Muscle of leg (tissue), 16 donors: ENCODE data around the gene LZTFL1. TPM values are rescaled to one million over a fixed set of nuclear protein-coding genes. Genes with fewer than 3 reads are reported as not detected.

Experiments
- DNase-seq: peaks from one replicate; pipeline ENCODE4 v3.0.0; 2013
- H3K27ac ChIP-seq: one replicate; pipeline ENCODE4 v1.5.1; 2013; ENCODE audit warnings: mild to moderate bottlenecking, low read length, control low read depth
- H3K27me3 ChIP-seq: one replicate; pipeline ENCODE4 v1.6.1; 2013; ENCODE audit warnings: low read length; ENCODE audit not compliant: control insufficient read depth, insufficient read depth
- H3K36me3 ChIP-seq: one replicate; pipeline ENCODE4 v1.6.1; 2013; ENCODE audit warnings: low read length; ENCODE audit not compliant: control insufficient read depth, insufficient read depth
- H3K4me1 ChIP-seq: one replicate; pipeline ENCODE4 v1.6.1; 2013; ENCODE audit warnings: low read length; ENCODE audit not compliant: control insufficient read depth, insufficient read depth
- H3K4me3 ChIP-seq: one replicate; pipeline ENCODE4 v1.5.1; 2013; ENCODE audit warnings: low read length, control low read depth
- H3K9me3 ChIP-seq: replicated peaks from 2 replicates; pipeline ENCODE4 v1.6.1; 2013; ENCODE audit warnings: low read depth, low read length; ENCODE audit not compliant: control insufficient read depth
- WGBS: methylation state at CpG from one replicate; pipeline ENCODE4 v1.1.5; 2013; ENCODE audit warnings: missing lambda C conversion rate; ENCODE audit not compliant: insufficient coverage; 5-methylcytosine and 5-hydroxymethylcytosine counted together
- long read RNA-seq, 11 donors: transcript quantifications; one replicate each; lab custom pipeline, GENCODE V29; 2026
- polyA plus RNA-seq, 8 donors: library from polyadenylated mRNA; unstranded; fragments of 120-200 nt; gene quantifications; one replicate each; pipeline versions ENCODE4 v1.2.1 to v1.2.3, GENCODE V29; 2013; ENCODE audit warnings: inconsistent platforms in 1 of 8, low replicate concordance in 1 of 8; ENCODE audit not compliant: insufficient read length in 8 of 8, insufficient read depth in 1 of 8
- total RNA-seq: library from RNA; stranded (reverse); fragments of 120-200 nt; gene quantifications from one replicate; pipeline ENCODE4 v1.2.4, GENCODE V29; 2013

The LZTFL1 gene
- total RNA-seq: 15.6 TPM
- 10 to 100 TPM; 13.3 to 19.9 (median 15.8) TPM for polyA plus RNA-seq
- long read RNA-seq, donor 1, full-length matches to known transcripts: 1 of 1 reads
- long read RNA-seq, donor 1, partial matches to known transcripts: 0 of 1 reads
- long read RNA-seq, donor 1, other reads (novel, unspliced or antisense): 0 of 1 reads
- long read RNA-seq, donor 2: 0 reads
- long read RNA-seq, donor 3, full-length matches to known transcripts: 5 of 5 reads
- long read RNA-seq, donor 3, partial matches to known transcripts: 0 of 5 reads
- long read RNA-seq, donor 3, other reads (novel, unspliced or antisense): 0 of 5 reads
- long read RNA-seq, donor 4, full-length matches to known transcripts: 1 of 1 reads
- long read RNA-seq, donor 4, partial matches to known transcripts: 0 of 1 reads
- long read RNA-seq, donor 4, other reads (novel, unspliced or antisense): 0 of 1 reads
- long read RNA-seq, donor 5, full-length matches to known transcripts: 6 of 6 reads
- long read RNA-seq, donor 5, partial matches to known transcripts: 0 of 6 reads
- long read RNA-seq, donor 5, other reads (novel, unspliced or antisense): 0 of 6 reads
- long read RNA-seq, donor 6, full-length matches to known transcripts: 5 of 5 reads
- long read RNA-seq, donor 6, partial matches to known transcripts: 0 of 5 reads
- long read RNA-seq, donor 6, other reads (novel, unspliced or antisense): 0 of 5 reads
- long read RNA-seq, donor 7, full-length matches to known transcripts: 6 of 6 reads
- long read RNA-seq, donor 7, partial matches to known transcripts: 0 of 6 reads
- long read RNA-seq, donor 7, other reads (novel, unspliced or antisense): 0 of 6 reads
- long read RNA-seq, donor 8, partial matches to known transcripts: 0 of 1 reads
- long read RNA-seq, donor 8, other reads (novel, unspliced or antisense): 0 of 1 reads
- long read RNA-seq, donor 9, full-length matches to known transcripts: 2 of 2 reads
- long read RNA-seq, donor 9, partial matches to known transcripts: 0 of 2 reads
- long read RNA-seq, donor 9, other reads (novel, unspliced or antisense): 0 of 2 reads
- long read RNA-seq, donor 10, full-length matches to known transcripts: 6 of 6 reads
- long read RNA-seq, donor 10, partial matches to known transcripts: 0 of 6 reads
- long read RNA-seq, donor 10, other reads (novel, unspliced or antisense): 0 of 6 reads
- long read RNA-seq, donor 11, full-length matches to known transcripts: 7 of 7 reads
- long read RNA-seq, donor 11, partial matches to known transcripts: 0 of 7 reads
- long read RNA-seq, donor 11, other reads (novel, unspliced or antisense): 0 of 7 reads

- H3K4me1 ChIP-seq: peaks cover 11% of the 10 kb centered on the region
- under 1% methylated on average over 47 of the region's 49 CpGs for WGBS
- DNase-seq: peak; percentile 99
- H3K27me3 ChIP-seq: peaks cover 3% of the 10 kb centered on the region
- H3K27ac ChIP-seq: peak within 1 kb of the TSS; percentile 65
- H3K4me3 ChIP-seq: peak within 1 kb of the TSS; percentile 92
- H3K36me3 ChIP-seq: no peaks in the 10 kb centered on the region
- no peaks in the 10 kb centered on the region for H3K9me3 ChIP-seq
Measured at GRCh38 chr3:45841757-45842491, at the start of gene LZTFL1. LZTFL1 (minus strand) TSS chr3:45842119; CDS start chr3:45841991, 128 bp downstream.

- no CpG with 5 or more reads among the region's 3 CpGs for WGBS
- peaks cover 3% of the 10 kb centered on the region for H3K27me3 ChIP-seq
- H3K4me3 ChIP-seq: no peak overlapping the region
- H3K4me1 ChIP-seq: no peaks in the 10 kb centered on the region
- no peaks in the 10 kb centered on the region for H3K36me3 ChIP-seq
- DNase-seq: peak; percentile 37
- H3K9me3 ChIP-seq: no peaks in the 10 kb centered on the region
- H3K27ac ChIP-seq: no peak overlapping the region
Measured at GRCh38 chr3:45890405-45890804, 48.5 kb upstream of the LZTFL1 start.

- H3K27ac ChIP-seq: no peak overlapping the region
- no peaks in the 10 kb centered on the region for H3K4me1 ChIP-seq
- peaks cover 3% of the 10 kb centered on the region for H3K27me3 ChIP-seq
- no peaks in the 10 kb centered on the region for H3K36me3 ChIP-seq
- no peaks in the 10 kb centered on the region for H3K9me3 ChIP-seq
- no peak overlapping the region for H3K4me3 ChIP-seq
- DNase-seq: no peak
- no CpG with 5 or more reads among the region's 4 CpGs for WGBS
Measured at GRCh38 chr3:45889337-45889736, 47.4 kb upstream of the LZTFL1 start.

GRCh38 chr3:45887759-45888511 lies 46.0 kb upstream of the LZTFL1 start:
- no peak overlapping the region for H3K4me3 ChIP-seq
- no peak overlapping the region for H3K27ac ChIP-seq
- H3K4me1 ChIP-seq: no peaks in the 10 kb centered on the region
- DNase-seq: no peak
- H3K36me3 ChIP-seq: no peaks in the 10 kb centered on the region
- H3K27me3 ChIP-seq: peaks cover 3% of the 10 kb centered on the region
- no peaks in the 10 kb centered on the region for H3K9me3 ChIP-seq
- WGBS: 71% methylated on average over 6 of the region's 7 CpGs

DNA sequence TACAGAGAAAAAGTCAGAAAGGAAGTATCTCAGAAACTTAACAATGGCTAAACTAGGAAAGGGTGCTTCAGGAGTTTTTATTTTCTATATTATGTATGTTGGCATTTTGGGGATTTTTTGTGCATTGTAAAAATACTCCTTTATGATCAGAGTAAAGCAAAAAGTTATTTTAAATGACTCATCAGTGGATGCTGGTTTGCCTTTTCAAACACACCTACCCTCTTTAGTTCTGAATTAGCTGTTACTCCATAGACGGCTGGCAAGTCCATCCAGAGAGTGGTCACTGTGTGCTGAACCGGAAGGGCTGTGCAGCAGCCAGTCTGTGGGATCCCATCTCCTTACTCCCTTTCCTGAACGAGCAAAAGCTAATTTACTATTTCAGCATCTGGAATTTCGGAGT lies 45.4 kb upstream of the LZTFL1 start:
- WGBS: 50% methylated on average over 4 of the region's 4 CpGs

DNA sequence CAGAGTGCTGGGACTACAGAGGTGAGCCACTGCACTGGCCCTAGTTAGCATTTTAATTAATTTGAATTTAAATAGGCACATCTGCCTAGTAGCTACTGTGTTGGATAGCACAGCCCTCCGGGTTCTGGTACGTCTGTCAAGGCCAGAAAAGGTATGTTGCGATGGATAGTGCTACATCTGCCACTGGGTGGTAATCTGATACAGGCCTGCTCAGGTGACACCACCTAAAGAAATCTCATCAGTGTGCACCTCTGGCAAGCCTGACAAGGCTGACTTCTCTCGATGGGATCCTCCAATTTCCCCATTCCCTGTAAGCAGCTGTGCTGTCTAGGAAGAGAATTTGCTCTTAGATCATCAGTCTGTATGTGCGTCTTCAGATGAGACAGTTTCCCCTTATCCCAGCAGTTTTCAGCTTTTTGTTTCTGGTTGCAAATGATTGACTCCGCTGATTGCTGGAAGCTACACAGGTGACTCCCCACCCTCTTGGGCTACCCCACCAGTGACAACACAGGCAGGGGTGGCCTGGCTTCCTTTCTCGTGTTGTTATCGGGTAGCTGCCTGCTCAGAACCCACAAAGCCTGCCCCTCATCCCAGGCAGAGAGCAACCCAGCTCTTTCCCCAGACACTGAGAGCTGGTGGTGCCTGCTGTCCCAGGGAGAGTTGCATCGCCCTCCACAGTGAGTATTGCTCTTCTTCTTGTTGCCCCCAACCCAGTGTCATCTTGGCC lies 44.2 kb upstream of the LZTFL1 start, which contains the start of gene CCR9:
Gene CCR9, plus strand, starts transcription at position 565 of the 727 bp plus-strand sequence. CDS start 8,391 bp downstream, outside the sequence.
- H3K4me3 ChIP-seq: no peak within 1 kb of the TSS
- H3K36me3 ChIP-seq: no peaks in the 10 kb centered on the region
- H3K27ac ChIP-seq: no peak within 1 kb of the TSS
- no peaks in the 10 kb centered on the region for H3K9me3 ChIP-seq
- peak; percentile 20 for DNase-seq
- H3K4me1 ChIP-seq: no peaks in the 10 kb centered on the region
- peaks cover 3% of the 10 kb centered on the region for H3K27me3 ChIP-seq
- WGBS: 72% methylated on average over 6 of the region's 9 CpGs

More for the DNA sequence above, 45.4 kb upstream of the LZTFL1 start:
- Histone ChIP-seq H3K4me3 (no peak overlapping the region), H3K36me3 (no peaks in the 10 kb centered on the region), H3K27ac (no peak overlapping the region), H3K27me3 (peaks cover 3% of the 10 kb centered on the region), H3K4me1 (no peaks in the 10 kb centered on the region), H3K9me3 (no peaks in the 10 kb centered on the region)
- DNase-seq: no peak

GRCh38 chr3:45884368-45885201 lies 42.7 kb upstream of the LZTFL1 start:
- DNase-seq: no peak
- H3K4me3 ChIP-seq: no peak overlapping the region
- 73% methylated on average over 17 of the region's 23 CpGs for WGBS
- H3K27ac ChIP-seq: no peak overlapping the region
- no peaks in the 10 kb centered on the region for H3K36me3 ChIP-seq
- no peaks in the 10 kb centered on the region for H3K9me3 ChIP-seq
- peaks cover 3% of the 10 kb centered on the region for H3K27me3 ChIP-seq
- no peaks in the 10 kb centered on the region for H3K4me1 ChIP-seq
